ENCODE measurements around the gene SLC16A1. TPM values are rescaled to one million over a fixed set of nuclear protein-coding genes. Genes with fewer than 3 reads are reported as not detected.
A peak's percentile ranks its signal among the peaks of the same experiment; 100 is the strongest.

The SLC16A1 gene
- total and polyA plus RNA-seq, 5 donors from 2014 or later = 21.1 to 62.7 (median 31.9) TPM

- H3K36me3 Mint-ChIP-seq = peaks cover 26% of the 10 kb centered on the region
- Histone ChIP-seq H3K36me3 (ENCODE audit: control insufficient read depth, insufficient read depth, low read length) (peaks cover 12% of the 10 kb centered on the region), H3K4me1 (ENCODE audit: control insufficient read depth, insufficient read depth, low read length, poor library complexity, severe bottlenecking) (no peaks in the 10 kb centered on the region), H3K27me3 (ENCODE audit: control insufficient read depth, insufficient read depth, low read length) (no peaks in the 10 kb centered on the region), H3K27ac (ENCODE audit: insufficient read depth, low read length, poor library complexity, severe bottlenecking) (no peak overlapping the region), H3K4me3 (ENCODE audit: low read depth, low read length) (no peak overlapping the region), H3K9me3 (ENCODE audit: control insufficient read depth in 2 of 2, low read length in 2 of 2) (no peaks in the 10 kb centered on the region)
- H3K27me3 Mint-ChIP-seq = no peaks in the 10 kb centered on the region
- no peaks in the 10 kb centered on the region for H3K9me3 Mint-ChIP-seq
- H3K4me3 Mint-ChIP-seq = no peak overlapping the region
- H3K4me1 Mint-ChIP-seq = peaks cover 0 to 8% (median 2%) of the 10 kb centered on the region in 4 donors
- ATAC-seq (ENCODE audit: low read depth in 2 of 2) = no peak
- H3K27ac Mint-ChIP-seq = no peak overlapping the region
- no peak for DNase-seq
These were observed 44.3 kb downstream of the SLC16A1 start for GRCh38 chr1:112911506-112912220.

- H3K36me3 ChIP-seq (ENCODE audit: control insufficient read depth, insufficient read depth, low read length) = peaks cover 10% of the 10 kb centered on the region
- H3K4me1 ChIP-seq (ENCODE audit: control insufficient read depth, insufficient read depth, low read length, poor library complexity, severe bottlenecking) = no peaks in the 10 kb centered on the region
- peaks cover 15% of the 10 kb centered on the region for H3K36me3 Mint-ChIP-seq
- H3K4me3 ChIP-seq (ENCODE audit: low read depth, low read length) = no peak overlapping the region
- H3K27ac ChIP-seq (ENCODE audit: insufficient read depth, low read length, poor library complexity, severe bottlenecking) = no peak overlapping the region
- no peaks in the 10 kb centered on the region for H3K9me3 ChIP-seq (ENCODE audit: control insufficient read depth in 2 of 2, low read length in 2 of 2)
- peaks cover 7 to 13% (median 11%) of the 10 kb centered on the region in 4 donors for H3K4me1 Mint-ChIP-seq
- no peaks in the 10 kb centered on the region for H3K27me3 ChIP-seq (ENCODE audit: control insufficient read depth, insufficient read depth, low read length)
- DNase-seq (no peak), ATAC-seq (ENCODE audit: low read depth in 2 of 2) (no peak)
- no peak overlapping the region for H3K27ac Mint-ChIP-seq
- no peaks in the 10 kb centered on the region for H3K9me3 Mint-ChIP-seq
- H3K4me3 Mint-ChIP-seq = no peak overlapping the region
- no peaks in the 10 kb centered on the region for H3K27me3 Mint-ChIP-seq
These were observed 46.1 kb downstream of the SLC16A1 start for GRCh38 chr1:112909847-112910246.

- no peak overlapping the region for H3K27ac ChIP-seq (ENCODE audit: insufficient read depth, low read length, poor library complexity, severe bottlenecking)
- no peaks in the 10 kb centered on the region for H3K27me3 Mint-ChIP-seq
- H3K36me3 Mint-ChIP-seq = no peaks in the 10 kb centered on the region
- ATAC-seq (ENCODE audit: low read depth in 2 of 2) = no peak
- no peaks in the 10 kb centered on the region for H3K9me3 ChIP-seq (ENCODE audit: control insufficient read depth in 2 of 2, low read length in 2 of 2)
- no peaks in the 10 kb centered on the region for H3K9me3 Mint-ChIP-seq
- peaks cover 14% of the 10 kb centered on the region for H3K4me1 ChIP-seq (ENCODE audit: control insufficient read depth, insufficient read depth, low read length, poor library complexity, severe bottlenecking)
- no peak overlapping the region for H3K4me3 ChIP-seq (ENCODE audit: low read depth, low read length)
- H3K4me1 Mint-ChIP-seq = peaks cover 19 to 27% (median 23%) of the 10 kb centered on the region in 4 donors
- no peaks in the 10 kb centered on the region for H3K27me3 ChIP-seq (ENCODE audit: control insufficient read depth, insufficient read depth, low read length)
- H3K27ac Mint-ChIP-seq = peak overlapping the region in 1 of 3 donors; percentile 75
- no peak overlapping the region for H3K4me3 Mint-ChIP-seq
- DNase-seq = no peak
- no peaks in the 10 kb centered on the region for H3K36me3 ChIP-seq (ENCODE audit: control insufficient read depth, insufficient read depth, low read length)
These were observed 49.8 kb downstream of the SLC16A1 start for GRCh38 chr1:112906150-112906698.

- no peaks in the 10 kb centered on the region for H3K27me3 ChIP-seq (ENCODE audit: control insufficient read depth, insufficient read depth, low read length)
- DNase-seq (no peak), ATAC-seq (ENCODE audit: low read depth in 2 of 2) (no peak)
- Mint-ChIP-seq H3K27ac (peak overlapping the region in 1 of 3 donors; percentile 75), H3K9me3 (no peaks in the 10 kb centered on the region), H3K27me3 (no peaks in the 10 kb centered on the region), H3K4me3 (no peak overlapping the region), H3K36me3 (no peaks in the 10 kb centered on the region), H3K4me1 (peaks cover 19 to 27% (median 23%) of the 10 kb centered on the region in 4 donors)
- H3K9me3 ChIP-seq (ENCODE audit: control insufficient read depth in 2 of 2, low read length in 2 of 2) = no peaks in the 10 kb centered on the region
- H3K36me3 ChIP-seq (ENCODE audit: control insufficient read depth, insufficient read depth, low read length) = no peaks in the 10 kb centered on the region
- H3K4me1 ChIP-seq (ENCODE audit: control insufficient read depth, insufficient read depth, low read length, poor library complexity, severe bottlenecking) = peaks cover 14% of the 10 kb centered on the region
- no peak overlapping the region for H3K4me3 ChIP-seq (ENCODE audit: low read depth, low read length)
- no peak overlapping the region for H3K27ac ChIP-seq (ENCODE audit: insufficient read depth, low read length, poor library complexity, severe bottlenecking)
These were observed 50.4 kb downstream of the SLC16A1 start for GRCh38 chr1:112905395-112906149.

GRCh38 chr1:112904831-112905261, 51.1 kb downstream of the SLC16A1 start:
- Mint-ChIP-seq H3K4me1 (peaks cover 19 to 27% (median 23%) of the 10 kb centered on the region in 4 donors), H3K27ac (peak overlapping the region in 2 of 3 donors; percentile 54 to 70), H3K36me3 (no peaks in the 10 kb centered on the region), H3K27me3 (no peaks in the 10 kb centered on the region), H3K4me3 (peak overlapping the region in 1 of 4 donors; percentile 7), H3K9me3 (no peaks in the 10 kb centered on the region)
- DNase-seq (no peak), ATAC-seq (ENCODE audit: low read depth in 2 of 2) (no peak)
- H3K27me3 ChIP-seq (ENCODE audit: control insufficient read depth, insufficient read depth, low read length) = no peaks in the 10 kb centered on the region
- no peak overlapping the region for H3K4me3 ChIP-seq (ENCODE audit: low read depth, low read length)
- peaks cover 14% of the 10 kb centered on the region for H3K4me1 ChIP-seq (ENCODE audit: control insufficient read depth, insufficient read depth, low read length, poor library complexity, severe bottlenecking)
- no peak overlapping the region for H3K27ac ChIP-seq (ENCODE audit: insufficient read depth, low read length, poor library complexity, severe bottlenecking)
- no peaks in the 10 kb centered on the region for H3K9me3 ChIP-seq (ENCODE audit: control insufficient read depth in 2 of 2, low read length in 2 of 2)
- H3K36me3 ChIP-seq (ENCODE audit: control insufficient read depth, insufficient read depth, low read length) = no peaks in the 10 kb centered on the region

GRCh38 chr1:112904071-112904830, 51.7 kb downstream of the SLC16A1 start:
- no peaks in the 10 kb centered on the region for H3K27me3 Mint-ChIP-seq
- peaks cover 14% of the 10 kb centered on the region for H3K4me1 ChIP-seq (ENCODE audit: control insufficient read depth, insufficient read depth, low read length, poor library complexity, severe bottlenecking)
- H3K27me3 ChIP-seq (ENCODE audit: control insufficient read depth, insufficient read depth, low read length) = no peaks in the 10 kb centered on the region
- H3K27ac Mint-ChIP-seq = peak overlapping the region in 2 of 3 donors; percentile 61 to 87
- H3K36me3 Mint-ChIP-seq = no peaks in the 10 kb centered on the region
- H3K36me3 ChIP-seq (ENCODE audit: control insufficient read depth, insufficient read depth, low read length) = no peaks in the 10 kb centered on the region
- peak overlapping the region in 3 of 4 donors; percentile 9 to 62 (median 42) for H3K4me3 Mint-ChIP-seq
- H3K4me1 Mint-ChIP-seq = peaks cover 19 to 27% (median 23%) of the 10 kb centered on the region in 4 donors
- no peaks in the 10 kb centered on the region for H3K9me3 Mint-ChIP-seq
- DNase-seq = peak in 2 of 3 donors; percentile 30 to 82
- peak overlapping the region; percentile 65 for H3K4me3 ChIP-seq (ENCODE audit: low read depth, low read length)
- peak; percentile 69 to 71 for ATAC-seq (ENCODE audit: low read depth in 2 of 2)
- peak overlapping the region; percentile 56 for H3K27ac ChIP-seq (ENCODE audit: insufficient read depth, low read length, poor library complexity, severe bottlenecking)
- no peaks in the 10 kb centered on the region for H3K9me3 ChIP-seq (ENCODE audit: control insufficient read depth in 2 of 2, low read length in 2 of 2)

- no peaks in the 10 kb centered on the region for H3K9me3 ChIP-seq (ENCODE audit: control insufficient read depth in 2 of 2, low read length in 2 of 2)
- H3K9me3 Mint-ChIP-seq = no peaks in the 10 kb centered on the region
- no peak for ATAC-seq (ENCODE audit: low read depth in 2 of 2)
- no peak overlapping the region for H3K27ac ChIP-seq (ENCODE audit: insufficient read depth, low read length, poor library complexity, severe bottlenecking)
- no peak overlapping the region for H3K4me3 ChIP-seq (ENCODE audit: low read depth, low read length)
- no peaks in the 10 kb centered on the region for H3K27me3 ChIP-seq (ENCODE audit: control insufficient read depth, insufficient read depth, low read length)
- H3K4me1 ChIP-seq (ENCODE audit: control insufficient read depth, insufficient read depth, low read length, poor library complexity, severe bottlenecking) = peaks cover 14% of the 10 kb centered on the region
- H3K4me1 Mint-ChIP-seq = peaks cover 19 to 27% (median 23%) of the 10 kb centered on the region in 4 donors
- no peaks in the 10 kb centered on the region for H3K36me3 Mint-ChIP-seq
- no peaks in the 10 kb centered on the region for H3K36me3 ChIP-seq (ENCODE audit: control insufficient read depth, insufficient read depth, low read length)
- DNase-seq = no peak
- H3K4me3 Mint-ChIP-seq = no peak overlapping the region
- H3K27me3 Mint-ChIP-seq = no peaks in the 10 kb centered on the region
- no peak overlapping the region for H3K27ac Mint-ChIP-seq
These were observed 53.8 kb downstream of the SLC16A1 start for GRCh38 chr1:112902221-112902620.

All from CD4-positive, CD25-positive, alpha-beta regulatory T cell (primary cell).